Prostate gland (tissue), 2 donors: Measurements from ENCODE around the gene CD164. TPM values are rescaled to one million over a fixed set of nuclear protein-coding genes. Genes with fewer than 3 reads are reported as not detected.

Experiments used
- DNase-seq: peaks from one replicate; pipeline ENCODE4 v3.0.0-alpha.2; 2019; ENCODE audit warnings: low spot score
- H3K27ac ChIP-seq, 2 donors: fragments of 200-600 bp; sonication (generic); 2 replicates each; pipeline ENCODE4 v1.5.1; 2017 to 2019
- H3K27me3 ChIP-seq: fragments of 200-600 bp; sonication (generic); replicated peaks from 2 replicates; pipeline ENCODE4 v1.5.1; 2019; ENCODE audit not compliant: insufficient read depth
- H3K36me3 ChIP-seq, 2 donors: fragments of 200-600 bp; sonication (generic); 1 replicate in 1 of 2; 2 replicates in 1 of 2; pipeline versions ENCODE4 v1.5.1 to v1.8.1; 2017 to 2019
- H3K4me1 ChIP-seq: fragments of 200-600 bp; sonication (generic); replicated peaks from 2 replicates; pipeline ENCODE4 v1.5.1; 2019
- H3K4me3 ChIP-seq, 2 donors: fragments of 200-600 bp; sonication (generic); 2 replicates each; pipeline ENCODE4 v1.5.1; 2017 to 2019
- H3K9me3 ChIP-seq: fragments of 200-600 bp; sonication (generic); 2 replicates; pipeline ENCODE4 v1.5.1; 2017
- CTCF ChIP-seq, 4 experiments: fragments of 200-600 bp in 2 of 4; fragments of 450-650 bp in 2 of 4; sonication (generic) in 2 of 4; IDR thresholded peaks; 1 replicate in 3 of 4; 2 replicates in 1 of 4; pipeline ENCODE4 v1.5.1; 2016 to 2019; ENCODE audit warnings: antibody characterized with exemption in 4 of 4, mild to moderate bottlenecking in 2 of 4, moderate library complexity in 2 of 4
- POLR2A ChIP-seq: fragments of 450-650 bp; IDR thresholded peaks from one replicate; pipeline ENCODE4 v1.6.1; 2016; ENCODE audit warnings: antibody characterized with exemption, mild to moderate bottlenecking
- POLR2AphosphoS5 ChIP-seq: sonication (generic); formaldehyde crosslinking; IDR thresholded peaks from one replicate; pipeline ENCODE4 v1.6.1; 2017; ENCODE audit warnings: antibody characterized with exemption
- WGBS: methylation state at CpG from one replicate; pipeline ENCODE4 v1.1.5; 2018; 5-methylcytosine and 5-hydroxymethylcytosine counted together
- intact Hi-C: fragments of 100-400 bp; cut with DNase I; formaldehyde crosslinking; loops from one replicate; pipeline ENCODE4 v1.14.2; 2022
- total RNA-seq, 2 donors: library from RNA; depleted of rRNA; stranded (reverse); fragments of >200 nt; gene quantifications; one replicate each; pipeline ENCODE4 v1.1.0, GENCODE V29; 2016

CD164 gene
- total RNA-seq, 2 donors from 2014 or later, result 202 to 230 TPM

- intact Hi-C loops, result no loop called here
- no peaks in the 10 kb centered on the region for H3K4me1 ChIP-seq
- TF ChIP-seq CTCF (IDR thresholded peaks at IDR 0.05) (peak in 2 of 4 experiments; percentile 30 to 35), POLR2A (no peak), POLR2AphosphoS5 (no peak)
- no peaks in the 10 kb centered on the region for H3K36me3 ChIP-seq
- DNase-seq, result no peak
- no peak overlapping the region for H3K4me3 ChIP-seq
- H3K9me3 ChIP-seq, result no peaks in the 10 kb centered on the region
- H3K27ac ChIP-seq, result no peak overlapping the region
- no peaks in the 10 kb centered on the region for H3K27me3 ChIP-seq
- WGBS, result 85% methylated on average over 4 of the region's 4 CpGs
Measured at GRCh38 chr6:109397020-109397419, 14.8 kb upstream of the CD164 start.

- no peak overlapping the region for H3K4me3 ChIP-seq
- no peak for DNase-seq
- WGBS, result 95% methylated on average over 12 of the region's 12 CpGs
- no peaks in the 10 kb centered on the region for H3K9me3 ChIP-seq
- no peaks in the 10 kb centered on the region for H3K27me3 ChIP-seq
- TF ChIP-seq POLR2A, result no peak
- no peak for TF ChIP-seq CTCF (IDR thresholded peaks at IDR 0.05)
- TF ChIP-seq POLR2AphosphoS5, result no peak
- no peaks in the 10 kb centered on the region for H3K4me1 ChIP-seq
- H3K36me3 ChIP-seq, result no peaks in the 10 kb centered on the region
- intact Hi-C loops, result no loop called here
- H3K27ac ChIP-seq, result no peak overlapping the region
Measured at GRCh38 chr6:109396046-109396718, 13.9 kb upstream of the CD164 start.

GRCh38 chr6:109393886-109394281 is 11.6 kb upstream of the CD164 start:
- DNase-seq, result no peak
- H3K27me3 ChIP-seq, result no peaks in the 10 kb centered on the region
- intact Hi-C loops, result no loop called here
- no peak overlapping the region for H3K27ac ChIP-seq
- 87% methylated on average over 2 of the region's 2 CpGs for WGBS
- H3K36me3 ChIP-seq, result no peaks in the 10 kb centered on the region
- H3K4me1 ChIP-seq, result no peaks in the 10 kb centered on the region
- H3K9me3 ChIP-seq, result no peaks in the 10 kb centered on the region
- no peak for TF ChIP-seq POLR2AphosphoS5
- TF ChIP-seq CTCF (IDR thresholded peaks at IDR 0.05), result no peak
- TF ChIP-seq POLR2A, result no peak
- H3K4me3 ChIP-seq, result no peak overlapping the region

- intact Hi-C loops, result no loop called here
- no peaks in the 10 kb centered on the region for H3K36me3 ChIP-seq
- H3K27ac ChIP-seq, result no peak overlapping the region
- no peak overlapping the region for H3K4me3 ChIP-seq
- no peaks in the 10 kb centered on the region for H3K27me3 ChIP-seq
- WGBS, result 89% methylated on average over 5 of the region's 5 CpGs
- DNase-seq, result no peak
- no peak for TF ChIP-seq POLR2A
- TF ChIP-seq POLR2AphosphoS5, result no peak
- no peak for TF ChIP-seq CTCF (IDR thresholded peaks at IDR 0.05)
- H3K9me3 ChIP-seq, result no peaks in the 10 kb centered on the region
- H3K4me1 ChIP-seq, result no peaks in the 10 kb centered on the region
Measured at GRCh38 chr6:109393157-109393885, 11.1 kb upstream of the CD164 start.
